H1 (cell line): ENCODE measurements around the gene MTRFR. TPM values are rescaled to one million over a fixed set of nuclear protein-coding genes. Genes with fewer than 3 reads are reported as not detected.

Experiments used
- CTCF ChIA-PET: fragments of 300-600 bp; sonication (Branson Sonifier 250); formaldehyde crosslinking; loops from one replicate; lab custom pipeline; 2021; ENCODE audit not compliant: partially characterized antibody; lab: Charles Lee
- POLR2A ChIA-PET: fragments of 300-600 bp; sonication (Branson Sonifier 250); formaldehyde crosslinking; loops from one replicate; lab custom pipeline; 2021; ENCODE audit warnings: inconsistent platforms; ENCODE audit not compliant: partially characterized antibody; lab: Charles Lee
- DNase-seq, 2 experiments: peaks; one replicate each; pipeline versions ENCODE4 v3.0.0 to v3.0.0-alpha.2; 2010 to 2022; ENCODE audit warnings: low spot score in 2 of 2, low read depth in 1 of 2, mixed read lengths in 1 of 2
- FAIRE-seq: peaks from 2 replicates; lab custom pipeline; 2011; peaks lifted over from hg19 to GRCh38; lab: Jason Lieb, UNC
- H2AFZ ChIP-seq: 2 replicates; pipeline ENCODE4 v1.8.1; 2012; ENCODE audit warnings: low read length, inconsistent platforms
- H2AK5ac ChIP-seq: 2 replicates; pipeline ENCODE4 v1.6.1; 2013; ENCODE audit warnings: low read depth, low read length
- H2BK120ac ChIP-seq: replicated peaks from 2 replicates; pipeline ENCODE3; 2013; ENCODE audit warnings: low read depth, low read length, inconsistent platforms
- H2BK12ac ChIP-seq: 2 replicates; pipeline ENCODE4 v1.6.1; 2013; ENCODE audit warnings: low read depth, low read length
- H2BK15ac ChIP-seq: 2 replicates; pipeline ENCODE4 v1.6.1; 2013; ENCODE audit warnings: low read length
- H2BK20ac ChIP-seq: 2 replicates; pipeline ENCODE4 v1.6.1; 2013; ENCODE audit warnings: low read length
- H2BK5ac ChIP-seq: 2 replicates; pipeline ENCODE4 v1.6.1; 2013; ENCODE audit warnings: low read depth, low read length
- H3K14ac ChIP-seq: 2 replicates; pipeline ENCODE4 v1.6.1; 2013; ENCODE audit warnings: inconsistent platforms; ENCODE audit not compliant: insufficient read length
- H3K18ac ChIP-seq: 2 replicates; pipeline ENCODE4 v1.6.1; 2013; ENCODE audit warnings: low read length; ENCODE audit errors: extremely low read depth
- H3K23ac ChIP-seq: 2 replicates; pipeline ENCODE4 v1.6.1; 2013; ENCODE audit warnings: inconsistent platforms; ENCODE audit not compliant: insufficient read length
- H3K23me2 ChIP-seq: 2 replicates; pipeline ENCODE4 v1.6.1; 2013; ENCODE audit warnings: low read depth, low read length
- H3K27ac ChIP-seq: 2 replicates; pipeline ENCODE4 v1.6.1; 2011; ENCODE audit warnings: low read depth, low read length, inconsistent platforms
- H3K27me3 ChIP-seq, 4 experiments: replicated peaks in 1 of 4; 1 replicate in 1 of 4; 2 replicates in 3 of 4; pipeline versions ENCODE4 v1.6.1 to v1.8.1; 2011 to 2013; ENCODE audit warnings: low read length in 3 of 4, mild to moderate bottlenecking in 3 of 4, inconsistent platforms in 2 of 4, mixed read lengths in 2 of 4, moderate library complexity in 1 of 4; ENCODE audit not compliant: control insufficient read depth in 3 of 4, insufficient read depth in 3 of 4; ENCODE audit errors: extremely low read depth in 1 of 4
- H3K36me3 ChIP-seq, 4 experiments: 2 replicates each; pipeline versions ENCODE4 v1.6.1 to v1.8.1; 2011 to 2013; ENCODE audit warnings: mild to moderate bottlenecking in 4 of 4, low read length in 3 of 4, moderate library complexity in 2 of 4, control low read depth in 1 of 4, inconsistent platforms in 1 of 4; ENCODE audit not compliant: insufficient read depth in 4 of 4, control insufficient read depth in 2 of 4
- H3K4ac ChIP-seq: replicated peaks from 2 replicates; pipeline ENCODE3; 2013; ENCODE audit warnings: low read length, low read depth, mixed read lengths, inconsistent platforms; ENCODE audit not compliant: insufficient read length
- H3K4me1 ChIP-seq, 4 experiments: replicated peaks in 1 of 4; 1 replicate in 1 of 4; 2 replicates in 3 of 4; pipeline versions ENCODE4 v1.6.1 to v1.8.1; 2011 to 2013; ENCODE audit warnings: low read length in 3 of 4, inconsistent platforms in 2 of 4, mixed read lengths in 1 of 4; ENCODE audit not compliant: insufficient read depth in 4 of 4, control insufficient read depth in 3 of 4
- H3K4me2 ChIP-seq, 2 experiments: 2 replicates each; pipeline versions ENCODE4 v1.6.1 to v1.8.1; 2011 to 2013; ENCODE audit warnings: low read depth in 2 of 2, low read length in 2 of 2, control low read depth in 1 of 2, inconsistent platforms in 1 of 2, mild to moderate bottlenecking in 1 of 2; ENCODE audit not compliant: insufficient read depth in 1 of 2
- H3K4me3 ChIP-seq, 4 experiments: fragments of 200-600, 300-600 bp in 1 of 4; sonication (generic), shearing (Covaris generic), sonication (Bioruptor Twin) in 1 of 4; 2 replicates each; pipeline versions ENCODE4 v1.5.1 to v1.8.1; 2011 to 2016; ENCODE audit warnings: low read length in 4 of 4, low read depth in 3 of 4, control low read depth in 2 of 4, inconsistent platforms in 2 of 4, mild to moderate bottlenecking in 2 of 4, mixed read lengths in 1 of 4, moderate library complexity in 1 of 4; ENCODE audit not compliant: insufficient read depth in 2 of 4; ENCODE audit errors: extremely low read depth in 1 of 4
- H3K56ac ChIP-seq: replicated peaks from 2 replicates; pipeline ENCODE3; 2013; ENCODE audit warnings: low read depth, mild to moderate bottlenecking, mixed read lengths, low read length, inconsistent platforms; ENCODE audit not compliant: insufficient read length
- H3K79me1 ChIP-seq: 2 replicates; pipeline ENCODE4 v1.6.1; 2013; ENCODE audit warnings: low read depth, low read length, control low read depth
- H3K79me2 ChIP-seq, 2 experiments: 2 replicates each; pipeline versions ENCODE4 v1.6.1 to v1.8.1; 2012 to 2013; ENCODE audit warnings: low read length in 2 of 2, mild to moderate bottlenecking in 2 of 2, inconsistent platforms in 1 of 2; ENCODE audit not compliant: insufficient read depth in 2 of 2, control insufficient read depth in 1 of 2
- H3K9ac ChIP-seq, 4 experiments: replicated peaks in 1 of 4; 1 replicate in 1 of 4; 2 replicates in 3 of 4; pipeline versions ENCODE4 v1.6.1 to v1.8.1; 2011 to 2013; ENCODE audit warnings: low read depth in 3 of 4, low read length in 3 of 4, control low read depth in 2 of 4, mild to moderate bottlenecking in 2 of 4, moderate library complexity in 2 of 4, inconsistent platforms in 1 of 4; ENCODE audit errors: extremely low read depth in 1 of 4
- H3K9me3 ChIP-seq, 2 experiments: 2 replicates each; pipeline versions ENCODE4 v1.6.1 to v1.8.1; 2012 to 2013; ENCODE audit warnings: mild to moderate bottlenecking in 2 of 2, moderate library complexity in 2 of 2, control low read depth in 1 of 2, inconsistent platforms in 1 of 2, low read depth in 1 of 2, low read length in 1 of 2, mixed read lengths in 1 of 2; ENCODE audit not compliant: insufficient read depth in 2 of 2
- H4K20me1 ChIP-seq, 2 experiments: replicated peaks in 1 of 2; 2 replicates each; pipeline versions ENCODE3 to v1.8.1; 2011 to 2013; ENCODE audit warnings: inconsistent platforms in 2 of 2, low read length in 2 of 2, mild to moderate bottlenecking in 1 of 2; ENCODE audit not compliant: insufficient read depth in 2 of 2, control insufficient read depth in 1 of 2
- H4K5ac ChIP-seq: 2 replicates; pipeline ENCODE4 v1.6.1; 2013; ENCODE audit warnings: low read length, low read depth, mixed read lengths, inconsistent platforms; ENCODE audit not compliant: insufficient read length
- H4K8ac ChIP-seq: 2 replicates; pipeline ENCODE4 v1.8.0; 2013; ENCODE audit warnings: mild to moderate bottlenecking, moderate library complexity, low read length, inconsistent platforms; ENCODE audit not compliant: insufficient read depth; ENCODE audit errors: extremely low read depth
- H4K91ac ChIP-seq: replicated peaks from 2 replicates; pipeline ENCODE3; 2013; ENCODE audit warnings: low read length, mixed read lengths, inconsistent platforms; ENCODE audit not compliant: insufficient read length
- ATF3 ChIP-seq: IDR thresholded peaks from 2 replicates; pipeline ENCODE4 v1.6.1; 2011; ENCODE audit warnings: low read depth, mild to moderate bottlenecking, low read length; ENCODE audit not compliant: insufficient read depth
- CHD2 ChIP-seq: IDR thresholded peaks from 2 replicates; pipeline ENCODE4 v1.6.1; 2012; ENCODE audit warnings: low read length, improper control_type of control experiment
- E2F6 ChIP-seq: IDR thresholded peaks from 2 replicates; pipeline ENCODE4 v1.6.1; 2012; ENCODE audit warnings: inconsistent platforms
- FOSL1 ChIP-seq: IDR thresholded peaks from 2 replicates; pipeline ENCODE4 v1.6.1; 2011; ENCODE audit warnings: mild to moderate bottlenecking, low read depth, low read length, moderate library complexity; ENCODE audit not compliant: insufficient read depth
- HDAC2 ChIP-seq, 2 experiments: fragments of 300-600 bp in 1 of 2; sonication (generic) in 1 of 2; IDR thresholded peaks; 2 replicates each; pipeline ENCODE4 v1.6.1; 2011 to 2012; ENCODE audit warnings: low read depth in 2 of 2, low read length in 2 of 2, mild to moderate bottlenecking in 2 of 2, moderate library complexity in 2 of 2, borderline replicate concordance in 1 of 2, inconsistent platforms in 1 of 2
- KDM5A ChIP-seq: fragments of 200-600 bp; IDR thresholded peaks from 2 replicates; pipeline ENCODE4 v1.7.1; 2012; ENCODE audit warnings: mild to moderate bottlenecking, low read length, inconsistent platforms, mixed read lengths
- RAD21 ChIP-seq, 2 experiments: IDR thresholded peaks in 1 of 2; conservative IDR thresholded peaks in 1 of 2; 2 replicates each; pipeline ENCODE4 v1.6.1; 2011; ENCODE audit warnings: low read depth in 2 of 2, low read length in 2 of 2, improper control_type of control experiment in 1 of 2, inconsistent platforms in 1 of 2, mild to moderate bottlenecking in 1 of 2, moderate library complexity in 1 of 2
- RBBP5 ChIP-seq: IDR thresholded peaks from 2 replicates; pipeline ENCODE4 v1.7.1; 2012; ENCODE audit warnings: low read depth, mild to moderate bottlenecking, inconsistent platforms, low read length, moderate library complexity, borderline replicate concordance
- SP1 ChIP-seq: IDR thresholded peaks from 2 replicates; pipeline ENCODE4 v1.6.1; 2011; ENCODE audit warnings: low read depth, low read length
- SRF ChIP-seq: IDR thresholded peaks from 2 replicates; pipeline ENCODE4 v1.6.1; 2011; ENCODE audit warnings: mild to moderate bottlenecking, low read depth, low read length, moderate library complexity
- WGBS, 2 experiments: shearing (Covaris generic) in 1 of 2; methylation state at CpG; one replicate each; pipeline versions ENCODE4 v1.1.6 to v1.1.7; 2013 to 2015; ENCODE audit warnings: low lambda C conversion rate in 2 of 2, mixed read lengths in 2 of 2, inconsistent platforms in 1 of 2, low coverage in 1 of 2, missing lambda C conversion rate in 1 of 2; ENCODE audit not compliant: insufficient replicate concordance in 2 of 2, insufficient coverage in 1 of 2, insufficient read length in 1 of 2; ENCODE audit errors: extremely low coverage in 1 of 2, missing lambda C conversion rate in 1 of 2; 5-methylcytosine and 5-hydroxymethylcytosine counted together
- polyA plus RNA-seq, 7 experiments: library from polyadenylated mRNA; depleted of rRNA in 3 of 7; stranded (reverse) in 5 of 7; unstranded in 2 of 7; fragments of >200 nt in 5 of 7; fragments of 200-250 nt in 2 of 7; gene quantifications; 1 replicate in 5 of 7; 2 replicates in 1 of 7; 4 replicates in 1 of 7; pipeline versions ENCODE4 v1.2.1 to v1.2.3, GENCODE V29; 2011 to 2013; ENCODE audit warnings: missing spikeins in 2 of 7, mixed read lengths in 2 of 7
- total RNA-seq: library from RNA; stranded (reverse); fragmentation: NEBNext Ultra II Directional; extraction: Animal tissue kit (Norgen Biotek cat#: 25700); gene quantifications from 2 replicates; pipeline ENCODE4 v1.2.1, GENCODE V29; 2021

Gene MTRFR
- total and polyA plus RNA-seq, 2 of the 8 experiments (the other 6 are each of a cell fraction or from before 2014, with no cell fraction given): 9.2 to 12.9 TPM

- peaks cover 0 to 4% (median 1%) of the 10 kb centered on the region in 4 experiments; a peak in 2 of 7 replicates for H3K4me1 ChIP-seq
- TF ChIP-seq CHD2: no peak
- TF ChIP-seq FOSL1: no peak
- no peak for TF ChIP-seq KDM5A
- no peak for TF ChIP-seq RAD21 (IDR thresholded peaks at IDR 0.05 in 1 of 2, conservative IDR thresholded peaks at IDR 0.05 in 1 of 2; ENCODE audit: low read depth in 2 of 2, low read length in 2 of 2)
- no peak for TF ChIP-seq HDAC2 (IDR thresholded peaks at IDR 0.05; ENCODE audit: borderline replicate concordance in 1 of 2, low read depth in 2 of 2, low read length in 2 of 2)
- no peak for TF ChIP-seq E2F6
- no peak for TF ChIP-seq RBBP5
- TF ChIP-seq SRF: no peak
- TF ChIP-seq SP1: no peak
- no peak for TF ChIP-seq ATF3
- TF ChIP-seq, all 59 proteins: peak for 0
- Histone ChIP-seq H2AFZ (no peak overlapping the region), H4K91ac (no peak overlapping the region), H3K79me1 (peaks cover 2% of the 10 kb centered on the region; the same call in 1 of the 2 replicates), H2BK120ac (no peak overlapping the region), H2BK15ac (no peak overlapping the region), H3K36me3 (peaks cover 0 to 24% (median 0%) of the 10 kb centered on the region in 4 experiments; a peak in 6 of 8 replicates), H2BK5ac (no peak overlapping the region), H3K27me3 (no peaks in the 10 kb centered on the region), H3K27ac (no peak overlapping the region), H3K23me2 (peaks cover 3% of the 10 kb centered on the region), H4K8ac (no peak overlapping the region), H3K4me3 (no peak overlapping the region), H3K9ac (no peak overlapping the region), H2AK5ac (no peak overlapping the region), H2BK20ac (no peak overlapping the region), H4K5ac (no peak overlapping the region), H3K23ac (no peak overlapping the region), H3K9me3 (no peaks in the 10 kb centered on the region), H4K20me1 (peaks cover 0 to 2% of the 10 kb centered on the region in 2 experiments), H3K14ac (no peak overlapping the region), H3K18ac (no peak overlapping the region), H2BK12ac (no peak overlapping the region), H3K56ac (no peak overlapping the region), H3K4ac (no peak overlapping the region), H3K4me2 (no peak overlapping the region), H3K79me2 (peaks cover 0 to 16% of the 10 kb centered on the region in 2 experiments; a peak in 3 of 4 replicates)
- no peak for FAIRE-seq
- CTCF ChIA-PET: interaction anchor here (1.1 to 2.3 kb wide), 3 partner anchors 10 to 368 kb away, joined by 3 to 5 read pairs (median 4); no protein-coding TSS in a partner anchor
- POLR2A ChIA-PET: interaction anchor here (0.6 to 1.3 kb wide), 2 partner anchors 76 to 127 kb away, joined by 3 to 5 read pairs; no protein-coding TSS in a partner anchor
- 85% methylated on average over 5 of the region's 5 CpGs; no CpG with 5 or more reads in 1 of the 2 experiments for WGBS, 2 experiments
- no peak for DNase-seq
Measured at GRCh38 chr12:123227581-123228258, 5.5 kb upstream of the MTRFR start.
